RPMI8226 (cell line): Measurements from ENCODE around the gene GLRX5.
"Not testable (repeated sequence)": the region's sequence is repeated elsewhere in the genome, so short reads cannot be mapped to it uniquely, and the experiment has no call there.

Experiments
- DNase-seq: peaks from one replicate; pipeline ENCODE4 v3.0.0-alpha.2; 2015

Gene GLRX5

DNA sequence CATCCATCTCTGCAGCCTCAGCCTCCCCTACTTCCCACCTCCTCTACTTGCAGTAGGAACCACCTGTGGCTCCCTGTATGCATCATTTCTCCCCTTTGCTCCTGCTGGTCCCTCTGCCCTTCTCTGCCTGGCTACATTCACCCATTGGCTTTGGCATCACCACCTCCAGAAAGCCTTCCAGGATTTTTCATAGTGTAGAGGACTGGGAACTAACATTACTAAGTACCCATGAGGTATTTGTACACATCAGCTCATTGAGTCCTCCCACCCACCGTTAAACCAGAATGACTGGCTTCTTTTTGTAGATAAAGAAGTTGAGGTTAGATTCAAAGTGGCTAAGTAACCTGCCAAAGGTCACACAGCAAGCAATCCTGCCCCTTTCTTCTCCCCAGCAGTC, 35.5 kb upstream of the GLRX5 start:
- no peak for DNase-seq

DNA sequence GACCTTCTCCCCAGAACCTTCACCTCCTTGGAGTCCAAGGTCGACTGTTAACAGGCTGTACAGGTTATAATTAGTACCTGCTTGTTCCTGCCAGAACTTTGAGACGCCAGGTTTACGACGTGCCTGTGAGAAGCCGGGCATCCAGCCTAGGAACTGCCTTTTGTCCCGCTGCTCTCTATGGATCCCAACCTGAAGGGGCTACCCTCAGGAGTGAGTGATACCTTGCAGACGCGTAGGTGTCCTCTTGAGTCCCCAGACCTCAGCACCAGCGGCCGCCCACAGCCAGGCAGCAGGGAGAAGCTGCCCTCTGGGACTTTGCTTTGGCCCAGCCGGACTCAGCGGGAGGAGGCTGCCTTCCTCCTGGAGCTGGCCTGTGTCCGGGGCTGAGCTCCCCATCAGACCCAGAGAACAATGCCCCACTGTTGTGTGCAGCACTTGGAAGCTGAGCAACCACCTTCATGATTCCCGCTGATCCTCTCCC, 34.6 kb upstream of the GLRX5 start:
- no peak for DNase-seq

DNA sequence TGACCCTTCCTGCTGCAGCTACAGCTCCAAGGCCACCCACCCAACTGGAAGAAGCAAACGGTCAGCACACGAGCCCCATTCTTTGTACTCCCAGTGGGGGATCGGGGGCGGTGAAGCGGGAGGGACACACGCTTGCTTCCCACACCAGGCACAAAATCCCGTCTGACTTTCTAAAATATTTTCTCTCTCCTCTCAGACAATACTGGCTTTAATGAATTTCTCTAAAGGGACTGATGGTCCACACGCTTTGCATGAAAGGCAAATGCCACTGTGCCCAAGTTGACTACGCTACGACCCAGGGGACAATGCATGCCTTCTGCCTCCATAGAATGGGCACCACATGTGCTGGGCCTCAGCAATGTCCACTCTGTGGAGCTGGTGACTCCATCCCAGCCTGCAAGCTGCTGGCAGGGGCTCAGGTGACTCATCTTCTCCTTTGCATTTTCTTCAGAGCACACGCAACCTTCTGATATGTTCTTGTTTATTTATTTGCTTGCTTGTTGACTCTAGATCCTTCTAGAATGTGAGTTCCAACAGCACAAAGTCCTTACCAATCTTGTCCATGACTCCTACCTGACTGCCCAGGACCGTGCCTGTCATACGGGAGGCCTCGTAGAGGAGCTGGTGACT, 34.0 kb upstream of the GLRX5 start:
- no peak for DNase-seq

DNA sequence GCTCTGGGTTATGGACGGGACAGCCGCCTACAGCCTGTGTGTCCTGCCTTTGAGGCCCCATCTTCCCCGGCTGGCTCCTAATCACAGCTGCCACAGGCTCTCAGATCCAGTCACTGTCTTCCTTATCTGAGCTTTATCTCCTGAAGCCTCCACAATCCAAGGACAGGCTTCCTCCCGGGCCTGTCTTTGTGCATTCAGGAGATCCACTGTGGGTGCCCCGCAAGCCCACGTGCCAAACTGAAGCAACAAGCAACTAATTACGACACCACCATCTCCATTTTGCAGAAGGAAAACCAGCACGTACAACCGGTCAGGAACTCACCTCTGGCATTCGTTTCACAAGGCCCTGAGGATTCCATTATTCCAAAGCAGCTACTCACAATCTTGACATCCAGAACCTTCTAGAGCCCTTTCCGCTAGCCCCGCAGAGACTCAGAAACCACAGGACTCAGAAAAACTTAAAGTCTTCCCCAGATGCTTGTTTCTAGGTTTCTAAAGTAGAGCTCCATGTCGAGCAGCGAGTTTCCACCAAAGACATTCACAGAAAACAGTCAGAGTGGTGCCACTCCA, 32.4 kb upstream of the GLRX5 start:
- no peak for DNase-seq

DNA sequence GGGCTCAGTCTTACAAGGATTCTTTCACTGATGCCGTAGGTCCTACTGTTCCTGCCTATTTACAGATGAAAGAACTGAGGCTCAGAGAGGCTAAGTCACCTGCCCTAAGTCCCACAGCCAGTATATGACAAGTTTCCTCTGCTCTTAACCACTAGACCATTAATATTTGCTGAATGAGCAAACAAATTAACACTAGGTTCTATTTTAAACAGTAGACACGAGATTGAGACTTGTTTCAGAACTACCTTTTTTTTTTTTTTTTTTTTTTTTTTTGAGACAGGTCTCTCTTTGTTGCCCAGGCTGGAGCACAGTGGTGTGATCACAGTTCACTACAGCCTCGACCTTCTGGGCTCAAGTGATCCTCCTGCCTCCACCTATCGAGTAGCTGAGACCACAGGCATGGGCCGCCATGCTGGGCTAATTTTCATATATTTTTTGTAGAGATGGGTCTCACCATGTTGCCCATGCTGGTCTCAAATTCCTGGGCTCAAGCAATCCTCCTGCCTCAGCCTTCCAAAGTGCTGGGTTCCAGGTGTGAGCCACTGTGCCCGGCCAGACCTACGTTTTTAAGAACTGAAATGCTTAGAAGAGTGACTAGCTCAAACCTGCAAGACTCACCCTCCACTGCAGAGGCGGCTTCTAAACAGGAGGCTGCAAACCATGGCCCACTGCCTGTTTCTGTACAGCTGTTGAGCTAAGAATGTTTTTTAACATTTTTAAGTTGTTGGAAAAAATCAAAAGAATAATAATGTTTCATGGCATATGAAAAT, 31.3 kb upstream of the GLRX5 start:
- peak; percentile 40 for DNase-seq

DNA sequence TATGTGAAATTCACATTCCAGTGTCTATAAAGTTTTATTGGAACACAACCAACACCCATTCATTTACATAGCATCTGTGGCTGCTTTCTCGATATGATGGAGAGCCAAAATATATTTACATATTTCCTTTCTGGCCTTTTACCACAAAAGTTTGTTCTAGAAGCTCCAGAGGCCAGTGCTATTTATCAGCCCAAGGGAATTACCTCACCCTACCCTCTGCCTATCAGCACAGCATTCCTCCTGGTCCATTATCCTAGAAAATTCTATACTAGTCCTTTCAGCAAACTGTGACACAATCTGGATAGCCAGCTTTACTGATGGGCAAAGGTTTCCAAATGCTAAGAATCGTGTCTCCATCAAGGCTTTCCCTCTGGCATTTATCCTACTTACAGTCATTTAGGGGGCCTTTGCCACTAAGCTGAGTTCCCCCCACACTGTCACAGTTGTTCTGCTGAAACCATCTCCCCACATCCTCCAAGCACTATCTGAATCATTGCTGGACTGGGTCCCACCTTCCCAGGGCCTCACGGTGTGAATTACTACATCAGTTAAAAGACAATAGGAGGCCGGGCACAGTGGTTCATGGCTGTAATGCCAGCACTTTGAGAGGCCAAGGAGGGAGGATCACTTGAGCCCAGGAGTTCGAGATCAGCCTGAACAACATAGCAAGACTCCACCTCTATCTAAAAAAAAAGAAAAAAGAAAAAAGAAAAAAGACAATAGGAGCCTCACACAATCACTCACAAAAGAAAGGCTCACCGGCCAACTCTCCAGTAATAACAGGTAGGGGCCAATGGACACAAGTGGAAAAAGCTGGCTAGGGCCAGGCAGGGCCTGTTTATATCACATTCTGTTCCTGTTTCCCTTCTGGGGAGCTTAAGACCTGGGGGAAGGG, 30.5 kb upstream of the GLRX5 start:
- no peak for DNase-seq

DNA sequence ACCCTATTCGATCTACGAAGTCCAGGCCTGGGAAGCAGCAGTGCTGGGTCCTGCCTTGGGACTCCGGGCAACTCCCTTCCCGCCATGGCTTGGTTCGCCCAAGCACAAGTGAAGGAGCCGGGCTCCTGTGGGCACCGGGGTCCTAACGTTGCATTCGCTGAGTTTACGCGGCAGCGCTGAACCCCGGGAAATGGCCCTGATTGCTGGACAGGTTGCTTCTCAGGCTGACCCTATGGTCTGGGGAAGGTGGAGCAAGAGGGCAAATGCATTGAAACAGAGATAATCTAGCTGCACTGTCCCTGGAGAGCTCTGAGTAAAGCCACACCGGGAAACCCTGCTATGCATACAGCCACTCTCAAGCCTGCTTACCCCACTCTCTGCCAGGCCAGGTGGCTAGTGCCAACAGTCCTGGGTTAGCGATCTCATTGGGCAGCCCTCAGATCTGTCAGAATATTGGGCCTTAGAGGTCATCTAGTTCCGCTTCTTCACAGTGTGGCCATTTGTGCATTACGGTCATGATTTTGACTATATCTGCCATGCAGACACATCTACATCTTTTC, 29.7 kb upstream of the GLRX5 start:
- DNase-seq = peak; percentile 78

DNA sequence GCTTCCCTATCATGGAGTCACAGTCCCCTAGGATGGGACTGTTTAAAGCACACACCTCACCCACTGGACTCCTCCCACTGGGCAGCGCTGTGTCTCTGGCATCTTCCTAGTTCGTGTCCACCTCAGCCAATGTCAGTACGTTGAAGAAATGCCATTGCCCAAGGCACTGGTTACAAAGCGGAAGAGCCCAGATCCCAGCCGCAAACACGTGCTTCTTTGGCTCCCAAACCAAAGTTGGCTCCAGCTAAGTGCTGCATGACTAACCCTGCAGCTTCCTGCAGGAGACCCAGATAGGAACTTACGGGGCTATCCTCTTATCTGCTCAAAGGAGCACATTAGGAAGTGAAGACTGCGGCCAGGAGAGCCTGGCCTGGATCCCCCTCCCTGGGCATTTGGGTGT, 27.7 kb upstream of the GLRX5 start:
- DNase-seq = peak; percentile 32

DNA sequence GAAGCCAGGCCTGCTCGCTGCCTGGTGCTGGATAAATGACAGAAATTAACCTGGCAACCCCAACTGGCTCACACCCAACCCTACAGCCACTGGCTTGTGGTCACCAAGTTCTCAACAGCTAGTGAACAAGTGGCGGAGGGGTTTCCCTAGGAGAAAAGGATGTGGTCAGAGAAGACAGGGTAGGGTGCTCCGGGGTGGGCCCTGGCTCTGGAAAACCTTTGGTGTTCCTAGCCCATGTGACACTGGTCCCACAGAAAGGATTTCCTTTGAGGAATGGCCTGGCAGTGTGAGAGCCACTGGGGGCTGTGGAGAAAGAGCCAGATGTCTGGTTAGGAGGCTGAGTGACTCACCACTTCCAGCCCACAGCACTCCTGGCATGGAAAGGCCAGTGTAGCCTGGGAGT, 27.1 kb upstream of the GLRX5 start:
- peak; percentile 74 for DNase-seq

DNA sequence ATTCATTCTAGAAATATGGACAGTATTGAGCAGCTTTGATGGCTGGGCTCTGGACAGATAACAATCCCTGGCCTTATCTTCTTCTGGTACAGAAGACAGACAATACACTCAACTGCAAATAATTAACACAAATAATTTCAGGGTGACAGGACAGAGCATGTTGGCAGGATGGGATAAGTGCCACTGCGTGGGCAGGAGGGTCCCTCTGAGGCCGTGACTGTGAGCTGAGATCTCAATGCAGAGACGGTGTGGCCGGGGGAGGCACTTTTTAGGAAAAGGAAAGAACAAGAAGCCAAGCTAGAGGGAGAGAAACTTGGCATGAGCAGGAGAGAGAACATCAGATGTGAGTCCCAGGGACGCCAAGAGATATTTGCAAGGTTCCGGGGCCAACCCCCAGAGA, 26.5 kb upstream of the GLRX5 start:
- no peak for DNase-seq

DNA sequence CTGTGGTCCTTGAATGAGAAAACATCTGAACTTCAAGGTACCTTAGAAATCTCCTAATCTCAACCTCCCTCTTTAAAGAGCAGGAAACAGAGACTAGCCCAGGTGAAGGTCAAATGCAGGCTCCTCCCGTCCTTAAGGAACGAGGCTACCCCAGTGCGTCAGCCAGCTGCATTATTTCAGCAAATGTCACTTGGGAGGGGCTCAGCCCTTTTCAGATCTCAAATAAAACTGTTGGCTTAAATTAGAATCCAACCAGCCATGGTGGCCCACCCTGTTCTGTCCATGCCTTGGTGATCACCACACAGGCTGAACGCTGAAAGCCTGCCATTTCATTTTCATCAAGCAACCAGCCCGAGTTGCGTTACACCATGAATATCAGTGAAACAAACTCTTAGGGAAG, 25.4 kb upstream of the GLRX5 start:
- no peak for DNase-seq

DNA sequence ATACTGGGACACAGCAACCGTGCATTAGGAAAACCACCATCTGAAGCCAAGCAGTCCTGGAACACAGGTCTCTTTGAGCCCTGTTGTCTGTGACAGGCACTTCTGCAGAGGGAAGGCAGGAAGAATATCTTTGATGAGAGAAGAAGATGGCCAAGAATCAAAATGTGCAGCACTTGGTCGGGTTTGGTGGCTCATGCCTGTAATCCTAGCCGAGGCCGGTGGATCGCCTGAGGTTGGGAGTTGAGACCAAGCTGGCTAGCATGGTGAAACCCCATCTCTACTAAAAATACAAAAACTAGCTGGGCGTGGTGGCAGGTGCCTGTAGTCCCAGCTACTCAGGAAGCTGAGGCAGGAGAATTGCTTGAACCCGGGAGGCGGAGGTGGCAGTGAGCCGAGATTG, 24.5 kb upstream of the GLRX5 start:
- not testable (repeated sequence) for DNase-seq

DNA sequence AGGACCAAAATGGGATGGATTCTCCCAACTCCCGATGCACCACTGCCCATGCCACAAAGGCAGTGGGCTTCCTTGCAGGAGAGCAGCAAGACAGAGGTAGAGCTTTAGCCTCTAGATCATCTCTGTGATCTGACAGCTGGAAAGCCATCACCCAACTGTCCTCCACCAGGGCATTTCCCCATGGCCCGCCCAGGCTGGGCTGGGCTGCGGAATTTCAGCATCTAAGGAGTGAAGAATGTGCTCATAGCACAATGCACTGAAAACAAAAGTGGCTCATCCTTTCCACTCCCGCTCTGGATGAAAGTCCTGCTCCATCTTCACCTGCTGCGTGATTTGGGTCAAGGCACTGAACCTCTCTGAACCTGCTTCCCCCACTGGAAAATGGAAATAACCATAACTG, 24.0 kb upstream of the GLRX5 start:
- DNase-seq = no peak

DNA sequence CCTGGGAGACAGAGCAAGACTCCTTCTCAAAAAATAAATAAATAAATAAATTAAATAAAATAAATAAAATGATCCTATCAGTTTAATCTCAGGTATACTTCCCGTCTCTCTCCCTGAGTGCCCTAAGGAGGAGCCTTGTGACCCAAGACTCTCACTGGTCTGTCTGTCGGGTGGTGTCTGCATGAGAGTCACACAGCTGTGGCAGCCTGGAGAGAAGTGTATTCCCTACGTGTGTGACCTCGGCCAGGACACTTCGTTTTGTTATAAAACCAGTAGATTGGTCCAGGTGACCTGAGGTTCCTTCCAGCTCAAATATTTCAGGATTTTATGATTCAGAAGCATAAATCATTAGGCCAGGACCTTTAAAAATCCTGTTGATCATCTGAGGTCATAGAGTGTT, 23.2 kb upstream of the GLRX5 start:
- DNase-seq = no peak

DNA sequence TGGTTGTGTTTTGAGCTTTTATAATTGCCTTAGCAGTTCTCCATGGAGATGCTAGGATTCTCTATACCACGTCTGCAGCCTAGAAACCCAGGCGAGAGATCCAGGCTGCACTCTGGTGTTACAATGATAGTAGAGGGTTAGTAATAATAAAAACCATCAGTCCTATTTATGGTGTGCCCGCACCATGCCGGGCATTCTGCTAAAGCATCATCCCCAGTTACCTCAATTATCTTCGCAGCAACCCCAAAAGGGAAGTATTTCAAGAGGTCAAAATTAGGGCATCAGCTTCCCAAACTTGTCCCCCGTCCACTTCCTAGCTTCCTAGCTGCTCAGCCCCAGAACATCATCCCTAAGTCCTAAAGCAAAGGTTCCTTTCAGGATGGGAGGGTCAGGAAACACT, 21.6 kb upstream of the GLRX5 start:
- no peak for DNase-seq

DNA sequence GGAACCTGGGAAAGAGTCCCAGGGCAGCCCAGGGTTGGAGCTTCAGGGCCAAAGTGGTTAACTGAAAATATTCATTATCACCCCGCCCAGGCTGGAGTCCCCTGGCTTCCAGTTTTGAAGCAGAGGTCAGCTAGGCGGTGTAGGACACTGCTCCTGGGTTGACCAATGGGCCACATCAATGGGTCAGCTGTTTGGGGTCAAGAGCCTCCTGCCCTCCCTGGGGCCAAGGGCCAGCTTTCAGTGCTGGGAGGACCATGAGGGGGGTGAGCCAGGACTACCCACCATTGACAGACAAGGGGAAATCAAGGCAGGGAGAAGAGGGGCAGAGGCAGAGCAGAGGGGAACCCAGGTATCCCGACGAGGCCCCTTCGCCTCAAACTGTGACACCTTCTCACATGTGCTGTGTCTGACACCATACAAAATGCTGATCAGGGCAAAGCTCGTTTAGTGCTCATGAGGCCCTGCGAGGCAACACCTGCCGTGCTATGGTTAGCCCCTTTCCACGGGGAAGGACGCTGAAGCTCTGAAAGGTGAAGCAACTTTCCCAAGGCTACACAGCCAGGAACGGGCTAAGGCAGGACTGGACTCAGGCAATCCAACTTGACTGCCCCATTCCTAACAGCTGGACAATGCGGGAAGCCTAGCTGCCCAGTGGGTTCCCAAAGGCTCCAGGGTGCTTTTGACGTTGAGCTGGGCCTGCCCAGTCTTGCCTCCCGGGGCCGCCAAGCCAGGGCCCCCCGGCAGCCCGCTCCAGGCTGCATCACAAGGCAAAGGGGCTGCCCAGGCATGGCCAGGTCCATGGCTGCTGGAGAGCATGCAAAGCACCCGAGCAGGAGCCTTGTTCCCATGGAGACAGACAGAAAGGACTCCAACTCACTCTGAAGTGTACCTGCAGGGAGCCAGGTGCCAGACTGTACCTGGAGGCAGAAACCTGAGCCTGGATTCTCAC, 20.4 kb upstream of the GLRX5 start:
- DNase-seq = peak; percentile 75

DNA sequence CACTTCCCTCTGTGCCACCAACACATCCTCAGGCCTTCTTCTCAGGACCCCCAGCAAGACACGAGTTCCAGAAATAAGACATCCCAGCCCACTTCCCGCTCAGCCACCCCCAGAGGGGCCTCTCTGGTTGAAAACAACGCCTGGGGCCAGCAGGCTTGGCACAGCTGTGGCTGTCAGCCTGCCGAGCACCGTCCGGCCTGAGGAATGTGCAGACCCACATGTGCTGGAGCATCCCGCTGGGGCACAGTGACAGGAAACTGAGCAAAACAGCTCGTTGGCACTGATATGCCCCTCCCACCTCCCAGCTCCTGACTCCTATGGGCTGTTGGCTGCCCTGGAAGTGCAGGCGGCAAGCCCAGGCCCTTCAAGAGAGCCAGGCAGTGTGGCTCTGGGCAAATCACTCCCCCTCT, 19.8 kb upstream of the GLRX5 start:
- peak; percentile 81 for DNase-seq

DNA sequence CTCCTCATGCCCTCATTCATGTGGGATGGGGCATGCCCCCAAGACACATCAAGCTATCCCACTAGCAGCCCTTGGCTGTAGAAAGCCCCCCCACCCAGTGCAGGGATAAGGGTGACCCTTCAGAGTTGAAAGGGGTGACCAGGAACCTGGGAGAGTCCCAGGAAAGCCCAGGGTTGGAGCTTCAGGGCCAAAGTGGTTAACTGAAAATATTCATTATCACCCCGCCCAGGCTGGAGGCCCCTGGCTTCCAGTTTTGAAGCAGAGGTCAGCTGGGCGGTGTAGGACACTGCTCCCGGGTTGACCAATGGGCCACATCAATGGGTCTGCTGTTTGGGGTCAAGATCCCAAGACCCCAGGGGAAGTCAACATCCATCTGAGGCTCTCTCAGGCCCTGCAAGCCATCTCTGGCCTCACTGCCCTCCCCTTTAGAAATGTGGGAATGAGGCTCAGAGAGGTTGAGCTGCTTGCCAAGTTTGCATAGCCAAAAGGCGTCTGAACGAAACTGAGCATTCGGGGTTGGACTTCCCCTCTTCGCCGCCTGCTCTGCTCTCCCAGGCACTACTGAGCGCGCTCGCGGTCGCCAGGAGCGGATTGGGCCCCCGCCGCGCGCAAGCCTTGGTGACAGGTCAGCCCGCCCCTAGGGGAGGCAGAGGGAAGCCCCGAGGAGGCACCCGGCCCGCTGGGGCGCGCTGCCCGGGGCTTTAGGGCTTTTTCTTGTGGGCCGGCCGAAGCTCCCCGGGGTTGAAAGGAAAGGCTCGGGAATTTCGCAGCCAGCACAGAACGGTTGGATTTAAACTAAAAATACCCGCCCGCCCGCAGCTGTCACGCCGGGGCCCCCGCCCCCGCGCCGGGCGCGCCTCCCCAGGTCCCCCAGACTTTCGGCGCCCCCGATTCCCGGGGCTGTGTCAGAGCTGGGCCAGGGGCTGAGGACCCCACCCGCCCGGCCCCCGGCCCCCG, 19.0 kb upstream of the GLRX5 start:
- DNase-seq = peak; percentile 89

DNA sequence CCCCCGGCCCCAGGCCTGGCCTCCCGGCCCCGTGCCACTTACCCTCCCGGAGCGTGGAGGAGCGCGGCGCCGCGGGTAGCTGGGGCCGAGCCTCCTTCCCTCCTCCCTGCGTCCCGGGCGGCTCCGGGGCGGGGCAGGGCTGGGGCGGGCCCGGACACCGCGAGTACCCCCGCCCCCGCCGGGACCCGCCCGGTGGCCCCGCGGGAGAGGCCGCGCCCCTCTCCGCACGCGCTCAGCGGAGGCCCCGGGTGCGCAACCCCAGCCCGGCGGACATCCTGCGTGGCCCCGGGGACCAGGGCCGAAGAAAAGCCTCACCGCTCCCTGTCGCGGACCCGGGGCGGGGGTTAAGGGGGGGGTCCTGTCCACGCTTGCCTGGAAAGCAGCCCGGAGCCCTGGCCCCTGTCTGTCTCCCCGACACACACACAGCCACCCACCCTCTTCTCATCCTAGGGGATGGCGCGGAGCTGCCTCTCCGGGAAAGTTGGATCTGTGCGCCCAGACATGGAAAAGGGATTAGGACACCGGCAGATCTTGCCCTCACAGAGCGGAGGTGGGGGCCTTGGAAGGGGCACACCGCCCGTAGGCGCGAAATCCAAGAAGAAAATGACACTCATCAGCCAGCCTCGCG, 18.2 kb upstream of the GLRX5 start, which contains the start of gene SYNE3:
SYNE3 (minus strand) TSS at position 97 of the 628 bp plus-strand sequence. CDS start 40,829 bp downstream, outside the sequence.
- DNase-seq = peak; percentile 68
